Astrocyte (in vitro differentiated cells and primary cell): ENCODE data around the gene MEST.
"Not testable (repeated sequence)": the region's sequence is repeated elsewhere in the genome, so short reads cannot be mapped to it uniquely, and the experiment has no call there.

Experiments
- EZH2 ChIP-seq: IDR thresholded peaks from 2 replicates; pipeline ENCODE4 v1.6.1; 2012; ENCODE audit warnings: mild to moderate bottlenecking, low read length, inconsistent platforms; ENCODE audit not compliant: insufficient read depth
- TF ChIP-seq, protein P1 (sequence below): IDR thresholded peaks from 2 replicates; pipeline ENCODE4 v1.5.1; 2011; ENCODE audit warnings: low read depth, mild to moderate bottlenecking, inconsistent platforms, low read length, moderate library complexity; ENCODE audit not compliant: insufficient read depth

DNA sequence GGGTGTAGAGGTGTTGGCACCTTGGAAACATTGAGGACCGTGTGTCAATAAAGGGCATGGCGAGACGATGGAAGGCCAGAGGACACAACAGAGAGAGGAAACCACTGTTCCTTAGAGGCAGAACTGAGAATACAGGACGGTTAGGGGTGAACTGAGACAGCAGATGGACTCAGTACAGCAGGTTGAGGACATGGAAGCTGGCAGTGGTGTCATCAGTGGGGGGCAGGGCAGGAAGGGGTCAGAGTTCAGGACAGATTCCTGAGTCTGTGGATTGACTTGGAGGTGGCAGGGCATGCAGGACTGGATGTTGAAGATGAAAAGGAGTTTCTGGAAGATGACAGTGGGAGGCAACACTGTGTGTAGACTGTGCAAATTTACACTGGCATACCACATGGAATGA, 50.4 kb downstream of the MEST start:
- TF ChIP-seq, protein P1, sequence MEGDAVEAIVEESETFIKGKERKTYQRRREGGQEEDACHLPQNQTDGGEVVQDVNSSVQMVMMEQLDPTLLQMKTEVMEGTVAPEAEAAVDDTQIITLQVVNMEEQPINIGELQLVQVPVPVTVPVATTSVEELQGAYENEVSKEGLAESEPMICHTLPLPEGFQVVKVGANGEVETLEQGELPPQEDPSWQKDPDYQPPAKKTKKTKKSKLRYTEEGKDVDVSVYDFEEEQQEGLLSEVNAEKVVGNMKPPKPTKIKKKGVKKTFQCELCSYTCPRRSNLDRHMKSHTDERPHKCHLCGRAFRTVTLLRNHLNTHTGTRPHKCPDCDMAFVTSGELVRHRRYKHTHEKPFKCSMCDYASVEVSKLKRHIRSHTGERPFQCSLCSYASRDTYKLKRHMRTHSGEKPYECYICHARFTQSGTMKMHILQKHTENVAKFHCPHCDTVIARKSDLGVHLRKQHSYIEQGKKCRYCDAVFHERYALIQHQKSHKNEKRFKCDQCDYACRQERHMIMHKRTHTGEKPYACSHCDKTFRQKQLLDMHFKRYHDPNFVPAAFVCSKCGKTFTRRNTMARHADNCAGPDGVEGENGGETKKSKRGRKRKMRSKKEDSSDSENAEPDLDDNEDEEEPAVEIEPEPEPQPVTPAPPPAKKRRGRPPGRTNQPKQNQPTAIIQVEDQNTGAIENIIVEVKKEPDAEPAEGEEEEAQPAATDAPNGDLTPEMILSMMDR: not testable (repeated sequence)
- TF ChIP-seq EZH2: not testable (repeated sequence)
